DND-41 (cell line): ENCODE results near the gene RUVBL2.

Source experiments
- ATAC-seq: fragments of 200-7000 bp; cut with Tn5 transposase; 3 replicates; pipeline ENCODE4 v1.9.1; 2021; ENCODE audit warnings: low read depth; ENCODE audit not compliant: insufficient read depth
- DNase-seq: peaks from one replicate; pipeline ENCODE4 v3.0.0-alpha.2; 2020
- H2AFZ ChIP-seq: 2 replicates; pipeline ENCODE4 v1.6.0; 2012; ENCODE audit warnings: low read depth, low read length
- H3K27ac ChIP-seq: 2 replicates; pipeline ENCODE4 v1.5.1; 2012; ENCODE audit warnings: low read length, inconsistent platforms
- H3K27me3 ChIP-seq: fragments of 200-600 bp; sonication (generic); 2 replicates; pipeline ENCODE4 v1.6.0; 2012; ENCODE audit warnings: low read length, mild to moderate bottlenecking, inconsistent platforms; ENCODE audit not compliant: insufficient read depth, poor library complexity
- H3K36me3 ChIP-seq: 2 replicates; pipeline ENCODE4 v1.5.1; 2012; ENCODE audit warnings: low read length, inconsistent platforms; ENCODE audit not compliant: insufficient read depth
- H3K4me1 ChIP-seq: 2 replicates; pipeline ENCODE4 v1.5.1; 2012; ENCODE audit warnings: mild to moderate bottlenecking, low read length; ENCODE audit not compliant: insufficient read depth
- H3K4me2 ChIP-seq: 2 replicates; pipeline ENCODE4 v1.6.0; 2012; ENCODE audit warnings: mild to moderate bottlenecking, moderate library complexity, low read length, inconsistent platforms; ENCODE audit not compliant: insufficient read depth
- H3K4me3 ChIP-seq, 2 experiments: fragments of 200-600 bp in 1 of 2; shearing (Covaris generic) in 1 of 2; 2 replicates each; pipeline ENCODE4 v1.5.1; 2012 to 2016; ENCODE audit warnings: inconsistent platforms in 2 of 2, low read length in 2 of 2, mild to moderate bottlenecking in 2 of 2, low read depth in 1 of 2, moderate library complexity in 1 of 2
- H3K79me2 ChIP-seq: 2 replicates; pipeline ENCODE4 v1.6.0; 2012; ENCODE audit warnings: low read length, inconsistent platforms; ENCODE audit not compliant: insufficient read depth
- H3K9ac ChIP-seq: 2 replicates; pipeline ENCODE4 v1.6.0; 2012; ENCODE audit warnings: low read depth, mild to moderate bottlenecking, inconsistent platforms, low read length, moderate library complexity
- H3K9me3 ChIP-seq: 2 replicates; pipeline ENCODE4 v1.5.1; 2012; ENCODE audit warnings: low read length, moderate library complexity, mild to moderate bottlenecking, inconsistent platforms; ENCODE audit not compliant: insufficient read depth, severe bottlenecking
- H4K20me1 ChIP-seq: 2 replicates; pipeline ENCODE4 v1.6.0; 2012; ENCODE audit warnings: low read length; ENCODE audit not compliant: insufficient read depth
- CTCF ChIP-seq: IDR thresholded peaks from 2 replicates; pipeline ENCODE4 v1.5.1; 2012; ENCODE audit warnings: borderline replicate concordance, low read length, moderate library complexity, mild to moderate bottlenecking; ENCODE audit not compliant: poor library complexity, severe bottlenecking; ENCODE audit errors: extremely low read depth
- EZH2 ChIP-seq: IDR thresholded peaks from 3 replicates; pipeline ENCODE4 v1.6.1; 2012; ENCODE audit warnings: borderline replicate concordance, low read depth, mild to moderate bottlenecking, moderate library complexity, low read length, inconsistent platforms; ENCODE audit not compliant: severe bottlenecking

Gene RUVBL2

GRCh38 chr19:48946463-48947257, 47.0 kb upstream of the RUVBL2 start:
- Histone ChIP-seq H3K4me3 (no peak overlapping the region), H3K27me3 (no peaks in the 10 kb centered on the region), H3K9ac (no peak overlapping the region), H3K27ac (no peak overlapping the region), H3K36me3 (no peaks in the 10 kb centered on the region), H3K79me2 (no peaks in the 10 kb centered on the region), H3K4me1 (no peaks in the 10 kb centered on the region), H4K20me1 (no peaks in the 10 kb centered on the region), H2AFZ (no peak overlapping the region), H3K9me3 (peaks cover 12% of the 10 kb centered on the region), H3K4me2 (no peak overlapping the region)
- ATAC-seq (no peak), DNase-seq (no peak)
- no peak for TF ChIP-seq CTCF
- no peak for TF ChIP-seq EZH2

DNA sequence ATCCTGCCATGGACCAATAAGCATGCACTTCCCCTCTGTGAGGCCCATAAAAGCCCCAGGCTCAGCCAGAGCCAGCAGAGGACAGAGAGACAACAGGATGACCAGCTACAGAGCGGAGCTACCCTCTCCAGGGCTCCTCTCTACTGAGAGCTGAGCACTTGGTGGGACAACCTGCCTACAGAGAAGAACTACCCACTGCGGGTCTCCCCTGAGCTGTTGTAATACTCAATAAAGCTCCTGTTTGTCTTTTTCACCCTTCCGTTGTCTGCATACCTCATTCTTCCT, 46.5 kb upstream of the RUVBL2 start:
- ATAC-seq = no peak
- no peak overlapping the region for H3K9ac ChIP-seq
- H3K4me1 ChIP-seq = no peaks in the 10 kb centered on the region

DNA sequence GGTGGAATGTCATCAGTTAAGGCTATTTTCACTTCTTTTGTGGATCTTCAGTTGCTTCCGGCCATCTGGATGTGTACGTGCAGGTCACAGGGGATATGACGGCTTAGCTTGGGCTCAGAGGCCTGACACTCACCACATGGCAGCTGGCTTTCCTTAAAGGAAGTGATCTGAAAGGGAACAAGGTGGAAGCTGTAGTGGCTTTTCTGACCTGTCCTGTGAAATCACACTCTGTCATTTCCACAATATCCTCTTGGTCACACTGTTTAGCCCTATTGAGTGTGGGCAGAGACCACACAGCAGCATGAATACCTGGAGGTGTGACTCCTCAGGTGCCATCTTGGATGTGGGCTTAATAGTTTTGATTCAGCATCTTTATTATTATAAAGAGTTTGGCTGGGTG, 43.5 kb upstream of the RUVBL2 start:
- Histone ChIP-seq H3K4me2 (no peak overlapping the region), H3K36me3 (no peaks in the 10 kb centered on the region; the same call in 1 of the 2 replicates), H4K20me1 (no peaks in the 10 kb centered on the region), H3K9ac (no peak overlapping the region), H2AFZ (no peak overlapping the region), H3K4me1 (peaks cover 10% of the 10 kb centered on the region), H3K79me2 (peaks cover 8% of the 10 kb centered on the region), H3K9me3 (peaks cover 12% of the 10 kb centered on the region), H3K27ac (no peak overlapping the region), H3K27me3 (no peaks in the 10 kb centered on the region), H3K4me3 (no peak overlapping the region)
- DNase-seq = no peak
- no peak for ATAC-seq
- TF ChIP-seq EZH2 (no peak), CTCF (no peak)

More for the DNA sequence above, 46.5 kb upstream of the RUVBL2 start:
- Histone ChIP-seq H3K36me3 (no peaks in the 10 kb centered on the region), H3K9me3 (peaks cover 12% of the 10 kb centered on the region), H3K4me2 (no peak overlapping the region), H3K27ac (no peak overlapping the region), H4K20me1 (no peaks in the 10 kb centered on the region), H3K27me3 (no peaks in the 10 kb centered on the region), H3K4me3 (no peak overlapping the region), H2AFZ (no peak overlapping the region), H3K79me2 (no peaks in the 10 kb centered on the region)
- DNase-seq = no peak
- TF ChIP-seq CTCF (no peak), EZH2 (no peak)
